Activated CD4-positive, alpha-beta T cell treated with anti-CD3 and anti-CD28 coated beads, Interleukin-2, amount 10 ng/mL, durations not matched to agents 7 days and 5 days (primary cell): ENCODE measurements around the gene MATK. TPM values are rescaled to one million over a fixed set of nuclear protein-coding genes. Genes with fewer than 3 reads are reported as not detected.
A peak's percentile ranks its signal among the peaks of the same experiment; 100 is the strongest.
"Not testable (repeated sequence)": the region's sequence is repeated elsewhere in the genome, so short reads cannot be mapped to it uniquely, and the experiment has no call there.

Experiments
- CTCF ChIA-PET: fragments of 350-600 bp; sonication (Branson Sonifier 250); formaldehyde crosslinking; loops from one replicate; lab custom pipeline; 2021; ENCODE audit warnings: antibody characterized with exemption; lab: Charles Lee
- POLR2A ChIA-PET: fragments of 350-600 bp; sonication (Branson Sonifier 250); formaldehyde crosslinking; loops from one replicate; lab custom pipeline; 2021; ENCODE audit warnings: antibody characterized with exemption; lab: Charles Lee
- DNase-seq: peaks from one replicate; pipeline ENCODE4 v3.0.0-alpha.2; 2020
- H3K27ac Mint-ChIP-seq: one replicate; pipeline ENCODE4 v1.8.0; 2021; ENCODE audit warnings: mild to moderate bottlenecking, moderate library complexity, mixed read lengths
- H3K27me3 Mint-ChIP-seq: one replicate; pipeline ENCODE4 v1.8.0; 2021; ENCODE audit warnings: mixed read lengths
- H3K36me3 Mint-ChIP-seq: one replicate; pipeline ENCODE4 v1.8.0; 2021; ENCODE audit warnings: low read depth, mixed read lengths
- H3K4me1 Mint-ChIP-seq: one replicate; pipeline ENCODE4 v1.8.0; 2021; ENCODE audit warnings: mixed read lengths
- H3K4me3 Mint-ChIP-seq: one replicate; pipeline ENCODE4 v1.8.0; 2021; ENCODE audit warnings: mild to moderate bottlenecking, moderate library complexity, mixed read lengths
- H3K9me3 Mint-ChIP-seq: one replicate; pipeline ENCODE4 v1.8.0; 2021; ENCODE audit warnings: mixed read lengths
- total RNA-seq, 2 experiments: library from RNA; stranded (reverse); gene quantifications; one replicate each; pipeline ENCODE4 v1.2.3, GENCODE V29; 2021

Gene MATK
- total RNA-seq, 2 experiments from 2014 or later: 14.8 to 18.3 TPM

GRCh38 chr19:3773814-3774515 lies 12.2 kb downstream of the MATK start:
- Mint-ChIP-seq H3K27ac (no peak overlapping the region), H3K9me3 (no peaks in the 10 kb centered on the region), H3K4me1 (peaks cover 4% of the 10 kb centered on the region), H3K36me3 (peaks cover 2% of the 10 kb centered on the region), H3K27me3 (no peaks in the 10 kb centered on the region), H3K4me3 (no peak overlapping the region)
- DNase-seq: no peak
- CTCF ChIA-PET: interaction anchor here (1.1 kb wide), 1 partner anchor 11 kb away, joined by 3 read pairs; the partner anchor contains the start of gene MRPL54
- POLR2A ChIA-PET: no interaction called here

DNA sequence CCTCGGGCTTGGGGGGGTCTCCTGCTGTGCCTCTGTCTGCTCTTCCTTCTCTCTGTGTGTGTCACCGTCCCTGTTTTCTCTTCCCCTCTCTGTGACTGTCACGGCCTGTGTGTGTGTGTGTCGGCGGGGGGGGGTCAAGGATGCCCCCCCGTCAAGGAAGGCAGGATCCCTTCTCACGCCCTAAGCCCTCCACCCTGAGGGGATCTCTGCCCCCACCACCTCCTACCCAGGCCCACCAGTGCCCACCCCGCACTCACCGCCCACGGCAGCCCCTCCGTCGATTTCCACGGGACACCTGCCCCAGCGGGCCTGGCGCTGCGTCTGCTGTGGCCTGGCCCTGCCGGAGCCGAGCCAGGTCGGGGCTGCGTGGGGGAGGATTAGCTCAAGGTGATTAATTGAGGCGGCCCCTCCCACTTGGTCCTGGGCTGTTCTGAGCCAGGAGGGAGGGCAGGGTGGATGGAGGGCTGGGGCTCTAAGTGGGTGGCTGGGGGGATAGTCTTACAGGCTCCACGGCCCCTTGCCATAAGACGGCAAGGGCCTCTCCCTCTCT lies 14.2 kb downstream of the MATK start, which contains the start of gene RAX2:
Gene RAX2, minus strand, starts transcription at position 323 of the 550 bp plus-strand sequence. CDS start 486 bp downstream, outside the sequence.
- peaks cover 8% of the 10 kb centered on the region for H3K4me1 Mint-ChIP-seq
- H3K4me3 Mint-ChIP-seq: no peak within 1 kb of the TSS
- POLR2A ChIA-PET: no interaction called here
- peaks cover 7% of the 10 kb centered on the region for H3K36me3 Mint-ChIP-seq
- DNase-seq: no peak
- H3K9me3 Mint-ChIP-seq: no peaks in the 10 kb centered on the region
- CTCF ChIA-PET: interaction anchor here (0.7 to 1.3 kb wide), 2 partner anchors 10 to 212 kb away, joined by 3 read pairs; partner anchors contain the start of gene MRPL54
- no peak within 1 kb of the TSS for H3K27ac Mint-ChIP-seq
- no peaks in the 10 kb centered on the region for H3K27me3 Mint-ChIP-seq

- peaks cover 13% of the 10 kb centered on the region for H3K36me3 Mint-ChIP-seq
- peaks cover 15% of the 10 kb centered on the region for H3K4me1 Mint-ChIP-seq
- H3K27ac Mint-ChIP-seq: no peak overlapping the region
- no peak for DNase-seq
- H3K4me3 Mint-ChIP-seq: no peak overlapping the region
- H3K9me3 Mint-ChIP-seq: no peaks in the 10 kb centered on the region
- no peaks in the 10 kb centered on the region for H3K27me3 Mint-ChIP-seq
- ChIA-PET CTCF (interaction anchor here (1.3 kb wide), 1 partner anchor 9 kb away, joined by 3 read pairs; the partner anchor contains the start of gene MRPL54), POLR2A (no interaction called here)
These were observed 14.9 kb downstream of the MATK start for GRCh38 chr19:3771000-3771905.

DNA sequence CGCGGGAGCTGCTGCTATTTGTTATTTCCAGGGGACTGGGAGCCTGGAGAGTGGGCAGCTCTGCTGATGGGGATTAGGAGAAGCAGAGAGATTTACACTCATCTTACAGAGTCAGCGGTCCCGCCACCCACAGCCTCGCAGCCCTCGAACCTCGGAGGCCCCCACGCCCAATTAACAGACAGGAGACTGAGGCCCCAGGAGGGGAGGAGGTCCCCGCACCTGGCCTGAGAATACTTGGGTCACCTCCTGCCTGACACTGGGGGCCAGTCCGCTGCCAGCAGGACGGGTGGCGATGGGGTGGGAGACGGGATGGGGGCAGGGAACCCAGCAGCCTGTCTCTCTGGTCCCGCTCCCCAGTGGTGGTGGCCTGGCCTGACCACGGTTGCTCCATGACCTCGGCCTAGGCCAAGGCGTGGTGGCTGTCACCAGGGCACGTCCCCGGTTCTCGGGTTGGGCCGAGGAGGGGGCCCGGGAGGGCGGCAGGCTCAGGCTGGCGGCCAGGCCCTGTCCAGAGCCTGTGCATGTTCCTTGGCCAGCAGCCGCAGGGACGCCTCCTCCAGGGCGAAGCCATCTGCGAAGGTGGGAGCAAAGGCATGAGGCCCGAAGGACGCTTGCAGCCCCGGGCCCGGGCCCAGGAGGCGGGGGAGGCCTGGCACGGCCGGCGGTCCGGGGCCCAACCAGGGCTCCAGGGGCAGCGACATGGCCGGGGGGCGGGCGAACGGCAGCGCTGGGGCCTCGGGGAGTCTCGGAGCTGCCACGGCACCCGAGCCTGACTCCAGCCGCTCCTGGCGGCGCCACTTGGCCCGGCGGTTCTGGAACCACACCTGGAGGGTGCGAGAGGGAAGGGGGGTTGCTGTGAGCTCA lies 15.8 kb downstream of the MATK start:
- peaks cover 16% of the 10 kb centered on the region for H3K36me3 Mint-ChIP-seq
- CTCF ChIA-PET: interaction anchor here (0.7 to 1.1 kb wide), 2 partner anchors 11 to 14 kb away, joined by 3 read pairs; no protein-coding TSS in a partner anchor
- POLR2A ChIA-PET: no interaction called here
- peaks cover 17% of the 10 kb centered on the region for H3K4me1 Mint-ChIP-seq
- H3K9me3 Mint-ChIP-seq: no peaks in the 10 kb centered on the region
- DNase-seq: no peak
- H3K27me3 Mint-ChIP-seq: no peaks in the 10 kb centered on the region
- no peak overlapping the region for H3K27ac Mint-ChIP-seq
- H3K4me3 Mint-ChIP-seq: no peak overlapping the region

DNA sequence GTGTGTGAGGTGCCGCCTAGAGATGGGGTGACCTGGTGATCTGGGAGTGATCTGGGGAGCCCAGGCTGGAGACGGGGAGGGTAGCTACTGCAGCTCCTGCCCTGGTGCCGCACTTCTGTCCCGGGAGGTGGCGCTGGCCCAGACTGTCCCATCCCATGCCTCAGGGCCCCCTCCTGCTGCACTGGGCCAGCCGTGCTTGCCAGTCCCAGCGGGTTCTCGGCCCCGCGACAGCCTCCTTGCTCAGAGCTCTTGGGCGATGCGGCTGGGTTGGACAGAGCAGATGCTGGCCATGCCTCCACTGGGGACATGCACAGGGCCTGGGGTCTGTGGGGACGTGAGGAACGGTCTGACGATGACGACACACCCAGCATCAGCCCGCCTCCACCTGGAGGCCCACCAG lies 16.7 kb downstream of the MATK start:
- no peaks in the 10 kb centered on the region for H3K27me3 Mint-ChIP-seq
- ChIA-PET POLR2A (no interaction called here), CTCF (interaction anchor here (0.7 to 1.1 kb wide), 2 partner anchors 11 to 15 kb away, joined by 3 read pairs; no protein-coding TSS in a partner anchor)
- peaks cover 16% of the 10 kb centered on the region for H3K36me3 Mint-ChIP-seq
- DNase-seq: no peak
- no peaks in the 10 kb centered on the region for H3K9me3 Mint-ChIP-seq
- peaks cover 17% of the 10 kb centered on the region for H3K4me1 Mint-ChIP-seq
- H3K4me3 Mint-ChIP-seq: no peak overlapping the region
- no peak overlapping the region for H3K27ac Mint-ChIP-seq

- H3K4me1 Mint-ChIP-seq: peaks cover 17% of the 10 kb centered on the region
- ChIA-PET POLR2A (no interaction called here), CTCF (no interaction called here)
- no peak overlapping the region for H3K4me3 Mint-ChIP-seq
- H3K9me3 Mint-ChIP-seq: no peaks in the 10 kb centered on the region
- H3K27ac Mint-ChIP-seq: peak overlapping the region; percentile 74
- peaks cover 16% of the 10 kb centered on the region for H3K36me3 Mint-ChIP-seq
- no peaks in the 10 kb centered on the region for H3K27me3 Mint-ChIP-seq
- no peak for DNase-seq
These were observed 17.5 kb downstream of the MATK start for GRCh38 chr19:3768748-3769099.

- no peak overlapping the region for H3K4me3 Mint-ChIP-seq
These were observed 18.0 kb downstream of the MATK start for GRCh38 chr19:3768015-3768747.

GRCh38 chr19:3767050-3767449 lies 19.1 kb downstream of the MATK start:
- H3K27ac Mint-ChIP-seq: peak overlapping the region; percentile 87
- H3K9me3 Mint-ChIP-seq: no peaks in the 10 kb centered on the region
- ChIA-PET POLR2A (no interaction called here), CTCF (interaction anchor here (2.1 kb wide), 1 partner anchor 55 kb away, joined by 5 read pairs; no protein-coding TSS in a partner anchor)
- H3K27me3 Mint-ChIP-seq: no peaks in the 10 kb centered on the region
- peaks cover 24% of the 10 kb centered on the region for H3K4me1 Mint-ChIP-seq
- no peak overlapping the region for H3K4me3 Mint-ChIP-seq
- DNase-seq: no peak
- H3K36me3 Mint-ChIP-seq: peaks cover 23% of the 10 kb centered on the region

More at GRCh38 chr19:3768015-3768747, 18.0 kb downstream of the MATK start:
- POLR2A ChIA-PET: no interaction called here
- Mint-ChIP-seq H3K27ac (no peak overlapping the region), H3K27me3 (no peaks in the 10 kb centered on the region), H3K9me3 (no peaks in the 10 kb centered on the region), H3K36me3 (peaks cover 18% of the 10 kb centered on the region), H3K4me1 (peaks cover 19% of the 10 kb centered on the region)
- no peak for DNase-seq
- CTCF ChIA-PET: no interaction called here

- POLR2A ChIA-PET: no interaction called here
These were observed 19.7 kb downstream of the MATK start for GRCh38 chr19:3766520-3766919.

GRCh38 chr19:3765757-3766156 lies 20.4 kb downstream of the MATK start:
- CTCF ChIA-PET: interaction anchor here (2.1 kb wide), 1 partner anchor 56 kb away, joined by 5 read pairs; no protein-coding TSS in a partner anchor
- Mint-ChIP-seq H3K36me3 (peaks cover 28% of the 10 kb centered on the region), H3K27ac (peak overlapping the region; percentile 87), H3K4me1 (peaks cover 33% of the 10 kb centered on the region)
- H3K27me3 Mint-ChIP-seq, H3K9me3 Mint-ChIP-seq, POLR2A ChIA-PET, DNase-seq, H3K4me3 Mint-ChIP-seq: not testable (repeated sequence)

More at GRCh38 chr19:3766520-3766919, 19.7 kb downstream of the MATK start:
- DNase-seq: peak; percentile 38
- Mint-ChIP-seq H3K36me3 (peaks cover 23% of the 10 kb centered on the region), H3K27me3 (no peaks in the 10 kb centered on the region), H3K4me3 (peak overlapping the region; percentile 55), H3K4me1 (peaks cover 29% of the 10 kb centered on the region), H3K9me3 (no peaks in the 10 kb centered on the region), H3K27ac (peak overlapping the region; percentile 87)
- CTCF ChIA-PET: interaction anchor here (2.1 kb wide), 1 partner anchor 55 kb away, joined by 5 read pairs; no protein-coding TSS in a partner anchor

- CTCF ChIA-PET: interaction anchor here (1.2 to 1.7 kb wide), 2 partner anchors 57 to 67 kb away, joined by 3 to 5 read pairs; no protein-coding TSS in a partner anchor
- Mint-ChIP-seq H3K4me3 (no peak overlapping the region), H3K9me3 (no peaks in the 10 kb centered on the region), H3K27ac (no peak overlapping the region), H3K27me3 (no peaks in the 10 kb centered on the region), H3K4me1 (peaks cover 37% of the 10 kb centered on the region), H3K36me3 (peaks cover 28% of the 10 kb centered on the region)
- no peak for DNase-seq
- POLR2A ChIA-PET: no interaction called here
These were observed 21.1 kb downstream of the MATK start for GRCh38 chr19:3765121-3765520.
